NK-92 treated with Interleukin-12 subunit alpha and Interleukin-12 subunit beta, amount 100 ng/mL, for 24 hours (cell line): Measurements from ENCODE around the gene COA1.
"Not testable (repeated sequence)": the region's sequence is repeated elsewhere in the genome, so short reads cannot be mapped to it uniquely, and the experiment has no call there.

ENCODE experiments used
- DNase-seq: peaks from one replicate; lab custom pipeline; 2025; lab: John Stamatoyannopoulos, UW

The COA1 gene

GRCh38 chr7:43758029-43758821 is 28.9 kb upstream of the COA1 start, which contains the start of gene BLVRA:
Gene BLVRA (plus strand): TSS chr7:43758680. CDS start chr7:43771159, 12,479 bp downstream.
- no peak for DNase-seq

- DNase-seq = no peak
Measured at GRCh38 chr7:43757073-43757720, 27.9 kb upstream of the COA1 start.

GRCh38 chr7:43756368-43757072 is 27.2 kb upstream of the COA1 start:
- no peak for DNase-seq

GRCh38 chr7:43754596-43754995 is 25.3 kb upstream of the COA1 start:
- DNase-seq = no peak

- DNase-seq = no peak
Measured at GRCh38 chr7:43753843-43754242, 24.5 kb upstream of the COA1 start.

- DNase-seq = no peak
Measured at GRCh38 chr7:43753271-43753810, 24.0 kb upstream of the COA1 start.

GRCh38 chr7:43752411-43752810 is 23.1 kb upstream of the COA1 start:
- no peak for DNase-seq

GRCh38 chr7:43750016-43750887 is 20.9 kb upstream of the COA1 start:
- no peak for DNase-seq

- no peak for DNase-seq
Measured at GRCh38 chr7:43749383-43749940, 20.1 kb upstream of the COA1 start.

- no peak for DNase-seq
Measured at GRCh38 chr7:43747328-43748105, 18.2 kb upstream of the COA1 start.

GRCh38 chr7:43742692-43743091 is 13.4 kb upstream of the COA1 start:
- DNase-seq = no peak

GRCh38 chr7:43737467-43738127 is 8.3 kb upstream of the COA1 start:
- no peak for DNase-seq

GRCh38 chr7:43735802-43736603 is 6.7 kb upstream of the COA1 start:
- no peak for DNase-seq

- DNase-seq = no peak
Measured at GRCh38 chr7:43735403-43735801, 6.1 kb upstream of the COA1 start.

- DNase-seq = not testable (repeated sequence)
Measured at GRCh38 chr7:43734575-43735332, 5.4 kb upstream of the COA1 start.

GRCh38 chr7:43731494-43731893 is 2.2 kb upstream of the COA1 start:
- not testable (repeated sequence) for DNase-seq

- DNase-seq = no peak
Measured at GRCh38 chr7:43729924-43730248, 563 bp upstream of the COA1 start.

GRCh38 chr7:43727494-43727893 is 1.8 kb downstream of the COA1 start:
- no peak for DNase-seq
